ENCODE measurements around the gene NOVA2. TPM values are rescaled to one million over a fixed set of nuclear protein-coding genes. Genes with fewer than 3 reads are reported as not detected.
A peak's percentile ranks its signal among the peaks of the same experiment; 100 is the strongest.
"Not testable (repeated sequence)": the region's sequence is repeated elsewhere in the genome, so short reads cannot be mapped to it uniquely, and the experiment has no call there.

Gene NOVA2
- total RNA-seq, 1 donor from 2014 or later = 9.9 TPM

DNA sequence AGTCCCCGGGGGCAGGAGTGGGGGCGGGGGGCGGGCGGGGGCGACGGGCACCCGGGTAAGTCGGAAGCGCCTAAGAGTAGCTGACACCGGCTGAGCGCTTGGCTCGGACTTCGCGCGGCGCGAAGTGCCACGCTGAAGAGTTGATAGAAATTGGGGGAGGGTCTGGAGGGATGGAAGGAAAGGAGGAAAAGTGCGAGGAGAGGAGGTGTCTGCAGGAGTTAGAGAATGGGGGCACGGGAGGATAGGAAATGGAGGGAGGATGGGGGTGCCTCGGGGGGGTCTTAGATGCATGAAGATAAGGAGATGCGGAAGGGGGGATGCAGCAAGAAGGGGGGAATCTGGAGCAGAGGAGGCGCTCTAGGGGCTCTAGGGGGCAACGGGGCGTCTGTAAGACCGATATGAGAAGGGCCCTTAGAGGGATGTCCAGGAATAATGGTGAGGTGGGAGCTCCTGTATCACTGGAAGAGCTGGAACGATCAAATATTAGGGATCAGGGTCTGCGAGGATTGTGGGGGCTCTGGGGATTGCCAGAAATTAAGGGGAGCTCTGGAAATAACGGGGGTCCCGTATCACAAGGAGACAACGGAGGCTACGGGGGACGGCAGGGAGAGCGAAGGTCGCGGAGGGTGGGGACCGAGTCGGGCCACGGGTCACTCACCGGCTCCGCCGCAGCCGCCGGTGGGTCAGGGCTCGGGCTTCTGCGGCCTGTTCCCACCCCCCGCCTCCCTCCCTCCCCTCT is 71.6 kb downstream of the NOVA2 start, which contains the start of gene MYPOP:
Gene MYPOP (minus strand): TSS at position 702 of the 739 bp plus-strand sequence. CDS start 840 bp downstream, outside the sequence.
- DNase-seq (ENCODE audit: low spot score) (no peak), ATAC-seq (no peak)
- intact Hi-C loops (cut with DNase I) = no loop called here

DNA sequence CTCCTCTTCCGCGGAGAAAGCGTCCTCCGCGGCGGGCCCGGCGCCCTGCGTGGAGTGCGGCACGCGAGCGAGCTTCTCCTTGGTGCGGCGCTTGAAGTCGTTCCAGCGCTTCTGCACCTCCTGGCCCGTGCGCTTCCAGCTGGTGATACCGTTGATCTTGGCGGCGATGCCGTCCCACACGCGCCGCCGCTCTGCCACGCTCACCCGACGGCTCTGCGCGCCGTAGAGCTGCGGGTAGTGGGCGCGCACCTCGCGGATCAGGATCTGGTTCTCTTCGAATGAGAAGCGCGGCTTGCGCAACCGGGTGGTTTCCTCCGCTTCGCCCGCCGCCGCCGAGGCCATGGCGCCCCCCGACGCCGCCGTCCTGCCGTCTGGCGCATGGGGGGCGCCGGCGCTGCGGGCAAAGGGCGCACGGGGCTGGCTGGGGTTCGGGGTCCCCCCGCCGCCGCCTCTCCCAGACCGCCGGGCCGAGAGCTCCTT is 72.2 kb downstream of the NOVA2 start:
- ATAC-seq (no peak), DNase-seq (ENCODE audit: low spot score) (peak; percentile 72)
- intact Hi-C loops (cut with DNase I) = no loop called here

DNA sequence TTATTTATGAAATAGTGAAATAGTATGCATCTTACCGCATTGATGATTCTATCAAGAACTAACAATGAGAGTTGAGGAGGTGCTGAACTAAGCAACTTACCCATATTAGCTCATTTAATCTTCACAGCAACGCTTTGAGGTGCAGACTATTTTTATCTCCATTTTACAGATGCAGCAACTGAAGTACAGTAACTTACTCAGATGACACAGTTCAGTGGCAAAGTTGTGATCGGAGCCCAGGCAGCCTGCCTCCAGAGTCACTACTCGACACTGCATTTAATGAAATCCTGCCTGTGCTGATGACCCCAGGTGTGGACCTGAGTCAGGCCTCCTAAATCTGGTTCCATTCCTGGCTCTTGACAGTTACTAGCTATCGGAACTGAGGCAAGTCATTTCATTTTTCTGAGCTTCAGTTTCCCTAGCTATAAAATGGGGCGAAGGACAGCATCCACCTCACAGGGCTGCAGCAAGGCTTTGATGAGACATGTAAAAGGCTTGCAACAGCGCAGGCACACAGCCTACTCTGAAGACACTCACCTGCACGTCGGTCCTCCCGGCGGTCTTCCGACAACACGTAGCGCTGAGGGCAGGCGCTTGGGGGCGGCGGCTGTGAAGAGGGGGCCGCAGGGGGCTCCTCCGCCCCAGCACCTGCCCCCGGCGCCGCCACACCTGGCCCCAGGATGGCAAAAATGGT is 72.8 kb downstream of the NOVA2 start:
- DNase-seq (ENCODE audit: low spot score) = no peak
- ATAC-seq = no peak
- intact Hi-C loops (cut with DNase I) = no loop called here

DNA sequence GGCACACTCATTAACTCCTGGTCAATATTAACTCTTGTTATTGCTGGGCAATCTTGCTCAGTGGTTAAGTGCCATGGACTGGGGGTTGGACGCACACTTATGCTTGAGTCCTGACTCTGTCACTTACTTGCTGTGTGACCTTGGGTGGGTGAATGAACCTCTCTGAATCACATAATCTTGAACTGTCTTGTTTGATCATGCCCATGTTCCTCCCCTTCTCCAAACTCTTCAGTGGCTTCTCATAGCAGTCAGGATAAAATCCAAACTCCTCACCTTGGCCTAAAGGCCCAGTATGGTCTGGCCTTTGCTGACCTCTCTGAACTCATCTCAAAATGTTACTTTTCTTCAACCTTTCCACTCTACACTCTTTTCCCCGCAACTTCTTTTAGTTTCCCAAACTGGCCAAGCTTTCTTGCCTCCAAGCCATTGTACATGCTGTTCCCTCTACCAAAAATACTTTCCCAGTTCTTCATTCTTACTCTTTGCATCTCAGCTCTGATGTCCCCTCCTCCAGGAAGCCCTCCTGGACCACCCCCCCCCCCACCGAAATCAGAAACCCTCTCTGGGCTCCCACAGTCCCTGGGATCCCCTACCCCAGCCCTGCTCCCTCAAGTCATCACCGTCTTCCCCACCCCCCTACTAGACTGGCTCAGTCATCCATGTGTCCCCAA is 73.6 kb downstream of the NOVA2 start:
- intact Hi-C loops (cut with DNase I) = no loop called here
- ATAC-seq = no peak

DNA sequence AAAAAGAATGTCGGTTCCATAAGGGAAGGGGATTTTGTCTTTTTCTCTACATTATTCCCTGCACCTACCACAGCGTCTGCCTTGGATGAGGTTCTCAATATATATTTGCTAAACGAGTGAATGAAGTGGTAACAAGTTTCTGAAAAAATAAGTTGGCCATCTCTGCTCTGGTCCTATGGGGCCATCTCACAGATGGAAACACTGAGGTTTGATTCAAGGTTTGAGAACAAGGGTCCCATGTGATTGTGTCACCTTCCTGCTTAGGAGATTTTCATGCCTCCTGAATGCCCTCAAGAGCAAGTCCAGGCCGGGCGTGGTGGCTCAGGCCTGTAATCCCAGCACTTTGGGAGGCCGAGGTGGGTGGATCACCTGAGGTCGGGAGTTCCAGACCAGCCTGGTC is 74.4 kb downstream of the NOVA2 start:
- ATAC-seq (no peak), DNase-seq (ENCODE audit: low spot score) (no peak)
- intact Hi-C loops (cut with DNase I) = no loop called here

More for the DNA sequence above, 73.6 kb downstream of the NOVA2 start:
- DNase-seq (ENCODE audit: low spot score) = no peak

DNA sequence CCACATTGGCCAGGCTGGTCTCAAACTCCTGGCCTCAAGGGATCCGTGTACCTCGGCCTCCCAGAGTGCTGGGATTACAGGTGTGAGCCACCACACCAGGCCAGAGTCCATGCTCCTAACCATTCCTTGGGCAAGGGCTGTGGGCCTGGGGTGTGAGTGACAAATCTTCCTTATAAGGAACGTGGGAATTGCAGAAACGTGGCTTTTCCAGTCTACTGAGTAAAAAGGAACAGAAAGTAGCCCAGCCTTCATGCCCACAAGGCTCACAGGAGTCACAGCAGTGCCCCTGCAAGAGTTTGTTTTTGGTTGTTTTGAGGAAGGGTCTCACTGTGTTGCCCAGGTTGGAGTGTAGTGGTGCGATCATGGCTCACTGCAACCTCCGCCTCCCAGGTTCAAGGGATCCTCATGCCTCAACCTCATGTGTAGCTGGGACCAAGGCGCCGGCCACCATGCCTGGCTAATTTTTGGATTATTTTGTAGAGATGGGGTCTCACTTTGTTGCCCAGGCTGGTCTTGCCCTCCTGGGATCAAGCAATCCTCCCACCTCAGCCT is 76.3 kb downstream of the NOVA2 start:
- intact Hi-C loops (cut with DNase I) = no loop called here

DNA sequence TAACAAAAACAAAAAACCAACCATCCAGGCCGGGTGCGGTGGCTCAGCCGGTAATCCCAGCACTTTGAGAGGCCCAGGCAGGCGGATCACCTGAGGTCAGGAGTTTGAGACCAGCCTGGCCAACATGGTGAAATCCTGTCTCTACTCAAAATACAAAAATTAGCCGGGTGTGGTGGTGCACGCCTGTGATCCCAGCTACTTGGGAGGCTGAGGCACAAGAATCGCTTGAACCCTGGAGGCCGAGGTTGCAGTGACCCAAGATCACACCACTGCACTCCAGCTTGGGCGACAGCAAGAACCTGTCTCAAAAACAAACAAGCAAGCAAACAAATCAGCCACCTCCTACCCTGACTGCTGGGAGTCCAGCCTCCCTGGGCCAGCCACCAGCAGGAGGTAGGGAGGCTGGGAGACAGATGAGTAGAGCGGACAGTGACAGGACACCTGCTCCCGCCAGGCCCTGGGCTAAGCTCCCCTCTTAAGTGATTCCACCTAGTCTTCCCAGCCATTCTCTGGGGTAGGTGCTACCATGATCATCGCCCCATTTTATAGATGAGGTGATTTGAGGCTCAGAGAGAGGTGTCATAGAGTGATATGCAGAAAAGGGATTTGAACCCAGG is 77.6 kb downstream of the NOVA2 start:
- DNase-seq (ENCODE audit: low spot score); intact Hi-C loops (cut with DNase I); ATAC-seq: not testable (repeated sequence)

More for the DNA sequence above, 76.3 kb downstream of the NOVA2 start:
- DNase-seq (ENCODE audit: low spot score) = no peak
- ATAC-seq = no peak

DNA sequence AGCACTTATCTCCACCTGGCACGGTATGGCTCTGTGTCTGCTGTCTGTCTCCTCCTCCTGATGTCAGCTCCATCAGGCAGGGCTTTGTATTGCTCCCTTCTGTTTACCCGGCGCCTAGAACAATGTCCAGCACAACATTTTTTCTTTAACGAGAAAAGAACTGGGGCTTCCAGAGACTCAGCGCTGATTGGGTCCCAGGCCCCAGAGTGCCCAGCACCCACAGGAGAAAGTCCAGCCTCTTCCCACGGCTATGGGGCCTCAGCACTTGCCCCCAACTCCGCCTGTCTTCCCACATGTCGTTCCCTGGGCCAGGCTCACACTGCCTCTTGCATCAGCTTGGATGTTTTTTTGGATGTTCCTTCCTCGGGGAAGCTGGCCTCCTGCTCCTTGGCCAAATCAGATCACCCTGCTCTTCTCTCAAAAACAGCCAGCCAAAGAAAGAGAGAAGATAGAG is 78.1 kb downstream of the NOVA2 start:
- peak; percentile 58 for ATAC-seq
- intact Hi-C loops (cut with DNase I) = no loop called here
- no peak for DNase-seq (ENCODE audit: low spot score)

DNA sequence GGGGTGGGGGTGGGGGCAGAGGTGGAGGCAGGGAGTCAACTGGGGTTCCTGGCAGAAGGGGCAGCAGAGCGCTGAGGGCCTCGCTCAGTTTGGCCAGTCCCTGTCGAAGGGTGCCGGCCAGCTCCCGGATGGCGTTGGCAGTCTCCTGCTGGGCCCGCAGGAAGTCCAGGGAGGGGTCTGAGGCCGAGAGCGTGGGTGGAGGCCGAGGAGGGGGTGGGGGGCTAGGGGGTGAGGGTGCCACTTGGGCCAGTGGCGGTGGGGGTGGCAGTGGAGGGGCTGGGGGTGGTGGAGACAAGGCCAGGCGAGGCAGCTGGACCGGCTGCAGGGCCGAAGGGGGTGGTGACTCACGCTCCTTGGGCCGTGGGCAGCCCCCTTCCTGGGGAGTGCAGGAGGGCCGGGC is 82.8 kb downstream of the NOVA2 start:
- DNase-seq (ENCODE audit: low spot score) = no peak
- intact Hi-C loops (cut with DNase I) = no loop called here
- no peak for ATAC-seq

DNA sequence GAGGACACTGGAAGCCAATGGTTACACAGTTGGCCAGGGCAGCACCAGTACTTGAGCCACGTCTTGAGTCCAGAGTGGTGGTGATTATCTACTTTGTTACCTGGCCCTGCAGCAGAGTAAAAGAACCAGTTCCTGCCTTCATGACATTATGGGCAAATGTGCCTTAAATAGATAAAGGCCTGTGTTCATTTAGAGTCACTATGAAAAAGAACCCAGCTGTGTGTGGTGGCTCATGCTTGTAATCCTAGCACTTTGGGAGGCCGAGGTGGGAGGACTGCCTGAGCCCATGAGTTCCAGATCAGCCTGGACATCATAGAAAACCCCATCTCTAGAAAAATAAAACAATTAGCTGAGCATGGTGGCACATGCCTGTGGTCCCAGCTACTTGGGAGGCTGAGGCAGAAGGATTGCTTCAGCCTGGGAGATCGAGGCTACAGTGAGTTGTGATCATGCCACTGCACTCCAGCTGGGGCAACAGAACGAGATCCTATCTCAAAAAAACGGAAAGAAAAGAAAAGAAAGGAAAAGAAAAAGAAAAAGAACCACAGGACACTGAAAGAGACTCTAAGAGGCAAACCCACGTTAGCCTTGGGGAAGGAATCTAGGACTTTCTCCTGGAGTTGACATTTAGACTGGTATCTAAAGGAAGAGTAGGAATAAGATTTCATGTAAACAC is 84.3 kb downstream of the NOVA2 start:
- no peak for ATAC-seq
- DNase-seq (ENCODE audit: low spot score) = no peak
- intact Hi-C loops (cut with DNase I) = no loop called here

DNA sequence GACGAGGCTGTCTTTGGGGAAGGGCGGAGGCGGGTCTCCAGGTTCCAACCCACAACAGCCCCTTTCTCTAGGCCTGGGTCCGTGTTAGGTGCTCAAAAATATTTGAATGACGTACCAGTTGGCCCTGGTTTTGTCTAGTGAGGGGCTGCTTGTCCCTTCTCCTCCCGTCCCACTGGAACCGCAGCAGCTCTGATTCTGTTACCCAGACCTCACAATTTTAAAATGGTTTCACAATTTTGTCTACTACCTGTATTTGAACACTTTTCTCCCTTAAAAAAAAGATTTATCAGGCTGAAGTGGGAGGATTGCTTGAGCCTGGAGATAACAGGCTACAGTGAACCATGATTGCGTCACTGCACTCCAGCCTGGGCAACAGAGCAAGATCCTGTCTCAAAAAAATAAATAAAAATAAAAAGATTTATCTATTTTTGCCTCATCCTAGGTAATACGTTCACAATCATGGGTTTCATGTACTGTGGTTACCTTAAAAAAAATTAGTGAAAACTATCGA is 86.4 kb downstream of the NOVA2 start:
- intact Hi-C loops (cut with DNase I) = no loop called here
- no peak for ATAC-seq

DNA sequence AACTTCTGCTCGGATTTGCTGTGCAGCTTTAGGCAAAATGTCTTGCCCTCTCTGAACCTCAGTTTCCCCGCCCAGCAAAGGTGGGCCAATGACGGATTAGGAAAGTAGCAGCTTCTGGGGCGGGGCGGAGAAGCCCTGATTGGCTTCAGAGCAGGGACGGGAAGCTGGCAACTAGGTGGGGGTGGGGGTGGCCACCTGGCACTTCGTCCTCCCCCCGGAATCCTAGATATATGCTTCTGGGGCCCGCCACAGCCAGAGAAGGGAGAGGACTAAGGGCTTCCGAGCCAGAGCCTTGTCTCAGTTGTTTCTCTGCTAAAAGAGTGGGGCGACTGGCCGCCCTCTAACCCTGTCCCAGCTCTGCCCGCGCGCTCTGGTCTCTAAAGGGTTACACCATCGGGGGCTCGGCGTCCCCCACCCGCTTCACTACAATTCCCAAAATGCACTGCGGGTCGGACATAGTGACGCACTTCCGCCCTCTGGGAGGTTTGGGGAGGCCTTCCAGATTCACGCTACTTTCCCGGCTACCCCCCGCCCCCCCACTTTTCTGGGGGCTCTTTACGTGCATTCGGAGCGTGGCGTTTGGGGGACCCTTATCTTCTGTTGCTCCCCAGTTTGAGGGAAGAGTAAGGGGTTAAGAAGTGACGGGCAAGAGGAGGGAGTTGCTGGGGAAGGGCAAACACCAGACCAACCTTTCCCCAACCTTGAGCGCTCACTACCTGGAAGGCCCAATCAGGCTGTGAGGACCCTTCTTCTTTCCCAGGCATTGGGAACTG is 87.1 kb downstream of the NOVA2 start:
- intact Hi-C loops (cut with DNase I) = no loop called here
- peak; percentile 98 for ATAC-seq
- peak; percentile 95 for DNase-seq (ENCODE audit: low spot score)

More for the DNA sequence above, 86.4 kb downstream of the NOVA2 start:
- DNase-seq (ENCODE audit: low spot score) = no peak

DNA sequence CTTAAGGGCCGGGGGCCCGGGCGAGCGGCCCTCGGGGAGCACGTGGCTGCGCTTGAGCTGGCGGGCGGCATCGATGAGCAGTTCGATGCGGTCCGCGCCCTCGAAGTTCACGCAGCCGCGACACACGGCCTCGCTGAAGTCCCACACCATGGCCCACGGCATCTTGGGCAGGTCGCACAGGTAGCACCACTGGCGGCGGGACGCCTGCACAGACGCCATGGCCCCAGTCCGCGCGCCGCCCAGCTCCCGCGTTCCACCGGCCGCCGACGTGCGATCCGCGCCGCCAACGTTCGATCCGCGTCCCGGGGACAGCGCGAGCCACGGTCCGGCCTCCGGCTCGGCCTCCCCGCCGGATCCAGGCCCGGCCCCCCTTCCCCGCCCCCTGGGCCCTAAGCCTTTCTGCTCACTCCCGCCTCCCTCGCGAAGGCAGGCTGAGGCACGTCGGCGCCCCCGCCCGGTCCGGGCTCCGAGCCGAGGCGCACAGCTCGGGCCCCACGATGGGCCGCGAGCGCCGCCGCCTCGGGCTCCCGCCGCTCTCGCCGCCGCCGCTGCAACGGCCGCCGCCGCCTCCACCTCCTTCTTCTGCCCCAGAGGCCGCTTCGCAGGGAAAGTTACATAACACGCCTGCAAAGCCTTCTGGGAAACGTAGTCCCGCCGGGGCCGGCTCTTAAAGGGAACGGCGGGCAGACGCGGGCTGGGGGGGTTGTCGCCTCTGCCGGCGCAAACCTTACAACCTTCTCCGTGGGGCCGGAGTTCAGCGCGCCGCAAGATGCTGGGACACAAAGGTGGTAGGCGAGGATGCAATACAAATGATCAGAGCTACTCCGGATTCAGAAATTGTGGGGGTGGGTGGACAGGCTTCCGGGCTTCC is 87.9 kb downstream of the NOVA2 start, which contains the start of gene IRF2BP1:
Gene IRF2BP1 (minus strand): TSS at position 586 of the 871 bp plus-strand sequence. CDS start 367 bp downstream, at position 219.
- peak; percentile 94 for DNase-seq (ENCODE audit: low spot score)
- intact Hi-C loops (cut with DNase I) = no loop called here
- ATAC-seq = peak; percentile 95

DNA sequence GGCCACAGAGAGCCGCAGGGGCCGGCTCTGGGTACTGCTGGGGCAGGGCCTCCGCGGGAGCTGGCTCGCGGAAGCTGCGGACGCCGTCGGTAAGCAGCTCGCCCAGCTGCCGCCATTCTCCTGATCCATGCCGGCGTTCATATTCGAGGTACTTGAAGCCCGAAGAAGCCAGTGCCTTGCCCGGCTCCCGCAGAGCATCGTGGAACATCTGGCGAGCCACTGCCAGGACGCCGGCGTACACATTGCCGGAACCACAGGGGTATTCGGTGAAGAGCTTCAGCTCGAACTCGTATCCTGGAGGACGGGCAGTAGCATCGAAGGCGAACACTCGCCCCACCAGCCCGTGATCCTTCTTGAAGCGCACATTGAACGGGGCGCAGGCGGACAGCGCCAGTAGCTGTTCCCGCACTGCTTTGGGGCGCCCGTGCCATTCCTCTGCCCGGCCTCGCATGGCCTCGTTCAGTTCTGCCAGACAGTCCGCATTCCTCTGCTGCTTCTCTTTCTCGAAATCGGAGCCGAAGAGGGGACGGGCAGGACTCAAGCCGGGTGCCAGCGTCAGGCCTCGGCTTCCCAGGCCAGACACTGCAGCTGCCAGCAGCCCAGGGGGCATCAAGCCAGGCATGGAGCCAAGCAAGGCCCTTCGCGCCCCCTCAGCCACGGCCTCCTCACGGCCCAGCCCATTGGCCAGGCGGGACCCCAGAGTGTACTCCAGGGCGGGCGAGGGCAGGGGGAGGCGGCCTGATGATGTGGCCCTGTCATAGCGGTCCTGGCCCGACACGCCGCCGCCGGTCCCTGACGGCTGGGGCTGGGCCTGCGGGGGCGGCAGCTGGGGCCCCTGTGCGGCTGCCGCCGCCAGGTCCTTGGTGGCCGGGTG is 88.7 kb downstream of the NOVA2 start:
- intact Hi-C loops (cut with DNase I) = no loop called here
- no peak for ATAC-seq
- no peak for DNase-seq (ENCODE audit: low spot score)

DNA sequence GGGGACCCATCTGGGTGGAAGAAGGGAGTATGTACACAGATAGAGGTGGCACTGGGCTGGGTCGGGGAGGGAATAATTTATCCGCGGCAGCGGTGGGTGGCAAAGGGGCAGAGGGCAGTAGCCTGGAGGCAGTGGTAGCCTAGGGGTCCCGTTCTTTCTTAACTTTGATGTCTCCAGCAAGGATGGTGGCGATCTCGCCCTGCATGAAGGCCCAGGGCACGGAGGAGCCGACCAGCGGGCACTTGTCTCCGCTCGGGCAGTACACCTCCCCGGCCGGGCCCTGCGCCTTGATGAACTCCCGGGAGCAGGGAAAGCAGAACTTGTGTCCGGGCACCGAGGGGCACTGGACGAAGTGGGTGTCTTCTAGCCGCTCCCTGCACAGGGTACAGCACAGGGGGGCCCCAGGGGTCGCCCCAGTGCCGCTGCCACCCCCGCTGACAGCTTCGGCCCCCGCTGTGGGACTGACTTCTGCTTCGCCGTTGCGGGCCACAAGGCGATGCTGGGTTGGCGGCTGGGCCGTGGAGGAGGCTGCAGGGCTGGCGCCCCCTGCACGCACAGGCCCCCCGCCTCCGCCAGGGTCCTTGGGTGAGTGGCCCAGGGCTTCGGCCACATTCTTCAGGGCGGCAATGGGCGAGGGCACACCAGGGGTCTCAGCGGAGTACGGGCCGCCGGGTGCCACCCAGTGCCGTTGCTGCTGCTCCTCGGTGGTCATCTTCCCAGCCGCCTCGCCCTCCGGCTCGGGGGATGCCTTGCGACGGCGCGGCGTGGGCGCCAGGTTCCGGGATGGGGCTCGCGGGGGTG is 89.6 kb downstream of the NOVA2 start:
- no peak for DNase-seq (ENCODE audit: low spot score)
- intact Hi-C loops (cut with DNase I) = no loop called here
- ATAC-seq = no peak
